Measurements from ENCODE around the gene SYT15.
"Not testable (repeated sequence)": the region's sequence is repeated elsewhere in the genome, so short reads cannot be mapped to it uniquely, and the experiment has no call there.

The SYT15 gene

GRCh38 chr10:46573314-46573713 is 5.6 kb upstream of the SYT15 start:
- not testable (repeated sequence) for H3K4me1 ChIP-seq (ENCODE audit: control insufficient read depth in 5 of 5, insufficient read depth in 5 of 5, low read length in 5 of 5); H3K27me3 ChIP-seq (ENCODE audit: control insufficient read depth in 5 of 5, insufficient read depth in 4 of 5, low read length in 5 of 5); H3K9me3 ChIP-seq (ENCODE audit: control insufficient read depth in 5 of 5, low read length in 5 of 5); H3K4me3 ChIP-seq (ENCODE audit: low read depth in 1 of 5, low read length in 5 of 5); H3K36me3 ChIP-seq (ENCODE audit: control insufficient read depth in 5 of 5, insufficient read depth in 5 of 5, low read length in 5 of 5); H3K27ac ChIP-seq (ENCODE audit: low read depth, low read length); H3K9ac ChIP-seq (ENCODE audit: low read length in 5 of 5)

DNA sequence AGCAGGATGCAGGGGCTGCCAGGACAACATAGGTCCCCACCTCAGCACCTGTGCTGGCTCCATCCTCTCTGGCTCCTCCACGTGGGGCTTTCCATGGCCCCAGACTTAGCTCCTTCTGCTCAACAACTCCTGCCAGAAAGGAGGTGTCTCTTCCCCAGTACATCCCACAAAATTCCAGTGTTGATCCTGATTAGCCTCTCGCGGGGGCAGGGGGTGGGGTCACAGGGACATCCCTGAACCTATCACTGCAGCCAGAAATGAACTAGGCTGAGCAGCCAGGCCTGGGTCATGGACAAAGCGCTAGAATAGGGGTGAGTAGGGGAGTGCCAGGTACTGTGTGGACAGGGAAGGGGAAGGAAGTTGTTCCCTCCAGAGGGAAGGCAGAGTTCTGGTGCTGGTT is 5.0 kb upstream of the SYT15 start:
- not testable (repeated sequence) for H3K4me1 ChIP-seq (ENCODE audit: control insufficient read depth in 5 of 5, insufficient read depth in 5 of 5, low read length in 5 of 5); H3K36me3 ChIP-seq (ENCODE audit: control insufficient read depth in 5 of 5, insufficient read depth in 5 of 5, low read length in 5 of 5); H3K27me3 ChIP-seq (ENCODE audit: control insufficient read depth in 5 of 5, insufficient read depth in 4 of 5, low read length in 5 of 5); H3K9ac ChIP-seq (ENCODE audit: low read length in 5 of 5); H3K9me3 ChIP-seq (ENCODE audit: control insufficient read depth in 5 of 5, low read length in 5 of 5); H3K4me3 ChIP-seq (ENCODE audit: low read depth in 1 of 5, low read length in 5 of 5); H3K27ac ChIP-seq (ENCODE audit: low read depth, low read length)

GRCh38 chr10:46577624-46578473 is 1.1 kb upstream of the SYT15 start:
- H3K9ac ChIP-seq (ENCODE audit: low read length in 5 of 5); H3K4me1 ChIP-seq (ENCODE audit: control insufficient read depth in 5 of 5, insufficient read depth in 5 of 5, low read length in 5 of 5); H3K9me3 ChIP-seq (ENCODE audit: control insufficient read depth in 5 of 5, low read length in 5 of 5); H3K36me3 ChIP-seq (ENCODE audit: control insufficient read depth in 5 of 5, insufficient read depth in 5 of 5, low read length in 5 of 5); H3K27ac ChIP-seq (ENCODE audit: low read depth, low read length); H3K4me3 ChIP-seq (ENCODE audit: low read depth in 1 of 5, low read length in 5 of 5); H3K27me3 ChIP-seq (ENCODE audit: control insufficient read depth in 5 of 5, insufficient read depth in 4 of 5, low read length in 5 of 5): not testable (repeated sequence)

- not testable (repeated sequence) for H3K9ac ChIP-seq (ENCODE audit: low read length in 5 of 5); H3K9me3 ChIP-seq (ENCODE audit: control insufficient read depth in 5 of 5, low read length in 5 of 5); H3K4me3 ChIP-seq (ENCODE audit: low read depth in 1 of 5, low read length in 5 of 5); H3K4me1 ChIP-seq (ENCODE audit: control insufficient read depth in 5 of 5, insufficient read depth in 5 of 5, low read length in 5 of 5); H3K27ac ChIP-seq (ENCODE audit: low read depth, low read length); H3K36me3 ChIP-seq (ENCODE audit: control insufficient read depth in 5 of 5, insufficient read depth in 5 of 5, low read length in 5 of 5); H3K27me3 ChIP-seq (ENCODE audit: control insufficient read depth in 5 of 5, insufficient read depth in 4 of 5, low read length in 5 of 5)
Measured at GRCh38 chr10:46579378-46579777, 450 bp downstream of the SYT15 start.

- not testable (repeated sequence) for H3K27ac ChIP-seq (ENCODE audit: low read depth, low read length); H3K4me3 ChIP-seq (ENCODE audit: low read depth in 1 of 5, low read length in 5 of 5); H3K9me3 ChIP-seq (ENCODE audit: control insufficient read depth in 5 of 5, low read length in 5 of 5); H3K27me3 ChIP-seq (ENCODE audit: control insufficient read depth in 5 of 5, insufficient read depth in 4 of 5, low read length in 5 of 5); H3K4me1 ChIP-seq (ENCODE audit: control insufficient read depth in 5 of 5, insufficient read depth in 5 of 5, low read length in 5 of 5); H3K9ac ChIP-seq (ENCODE audit: low read length in 5 of 5); H3K36me3 ChIP-seq (ENCODE audit: control insufficient read depth in 5 of 5, insufficient read depth in 5 of 5, low read length in 5 of 5)
Measured at GRCh38 chr10:46581997-46582396, 3.1 kb downstream of the SYT15 start.

DNA sequence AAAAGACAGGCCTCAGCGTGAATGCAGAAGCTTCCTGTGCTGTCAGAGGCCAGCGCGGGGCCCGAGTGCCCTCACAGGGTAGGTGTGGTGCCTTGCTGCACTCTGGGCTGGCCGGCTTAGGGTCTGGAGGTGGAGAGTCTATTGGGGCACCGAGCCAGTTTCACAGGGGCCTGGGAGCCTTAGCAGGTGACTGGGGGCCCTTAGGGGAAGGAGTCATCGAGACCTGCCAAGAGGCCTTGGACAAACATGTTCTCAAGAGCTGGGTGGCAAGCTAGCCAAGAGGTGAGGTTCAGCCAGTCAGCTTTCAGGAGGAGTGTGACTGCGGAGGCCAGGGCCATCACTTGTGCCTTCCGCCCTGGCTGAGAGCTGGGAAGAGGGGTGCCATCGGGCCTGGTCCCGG is 3.6 kb downstream of the SYT15 start:
- H3K9me3 ChIP-seq (ENCODE audit: control insufficient read depth in 5 of 5, low read length in 5 of 5); H3K27me3 ChIP-seq (ENCODE audit: control insufficient read depth in 5 of 5, insufficient read depth in 4 of 5, low read length in 5 of 5); H3K9ac ChIP-seq (ENCODE audit: low read length in 5 of 5); H3K36me3 ChIP-seq (ENCODE audit: control insufficient read depth in 5 of 5, insufficient read depth in 5 of 5, low read length in 5 of 5); H3K4me3 ChIP-seq (ENCODE audit: low read depth in 1 of 5, low read length in 5 of 5); H3K4me1 ChIP-seq (ENCODE audit: control insufficient read depth in 5 of 5, insufficient read depth in 5 of 5, low read length in 5 of 5); H3K27ac ChIP-seq (ENCODE audit: low read depth, low read length): not testable (repeated sequence)

GRCh38 chr10:46584196-46584595 is 5.3 kb downstream of the SYT15 start:
- not testable (repeated sequence) for H3K27ac ChIP-seq (ENCODE audit: low read depth, low read length); H3K4me3 ChIP-seq (ENCODE audit: low read depth in 1 of 5, low read length in 5 of 5); H3K9me3 ChIP-seq (ENCODE audit: control insufficient read depth in 5 of 5, low read length in 5 of 5); H3K36me3 ChIP-seq (ENCODE audit: control insufficient read depth in 5 of 5, insufficient read depth in 5 of 5, low read length in 5 of 5); H3K27me3 ChIP-seq (ENCODE audit: control insufficient read depth in 5 of 5, insufficient read depth in 4 of 5, low read length in 5 of 5); H3K4me1 ChIP-seq (ENCODE audit: control insufficient read depth in 5 of 5, insufficient read depth in 5 of 5, low read length in 5 of 5); H3K9ac ChIP-seq (ENCODE audit: low read length in 5 of 5)

DNA sequence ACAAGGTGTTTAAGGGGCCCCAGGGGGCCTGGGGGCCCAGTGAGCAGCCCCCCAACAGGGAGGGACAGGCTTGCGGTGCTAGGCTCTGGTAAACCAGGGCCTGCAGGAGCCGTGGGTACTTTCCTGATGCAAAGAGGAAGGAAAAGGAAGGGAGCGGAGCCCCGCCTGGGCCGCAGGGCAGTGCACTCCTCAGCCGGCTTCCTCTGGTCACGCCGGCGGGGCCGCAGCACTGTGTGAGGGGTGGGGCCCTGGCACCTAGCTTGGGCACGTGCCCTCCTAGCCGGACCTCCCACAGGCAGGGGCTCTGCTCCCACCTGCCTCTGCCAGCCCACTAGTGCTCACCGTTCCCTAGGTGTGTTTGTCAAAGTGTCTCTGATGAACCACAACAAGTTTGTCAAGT is 6.3 kb downstream of the SYT15 start:
- not testable (repeated sequence) for H3K9ac ChIP-seq (ENCODE audit: low read length in 5 of 5); H3K4me1 ChIP-seq (ENCODE audit: control insufficient read depth in 5 of 5, insufficient read depth in 5 of 5, low read length in 5 of 5); H3K27me3 ChIP-seq (ENCODE audit: control insufficient read depth in 5 of 5, insufficient read depth in 4 of 5, low read length in 5 of 5); H3K9me3 ChIP-seq (ENCODE audit: control insufficient read depth in 5 of 5, low read length in 5 of 5); H3K4me3 ChIP-seq (ENCODE audit: low read depth in 1 of 5, low read length in 5 of 5); H3K27ac ChIP-seq (ENCODE audit: low read depth, low read length); H3K36me3 ChIP-seq (ENCODE audit: control insufficient read depth in 5 of 5, insufficient read depth in 5 of 5, low read length in 5 of 5)

DNA sequence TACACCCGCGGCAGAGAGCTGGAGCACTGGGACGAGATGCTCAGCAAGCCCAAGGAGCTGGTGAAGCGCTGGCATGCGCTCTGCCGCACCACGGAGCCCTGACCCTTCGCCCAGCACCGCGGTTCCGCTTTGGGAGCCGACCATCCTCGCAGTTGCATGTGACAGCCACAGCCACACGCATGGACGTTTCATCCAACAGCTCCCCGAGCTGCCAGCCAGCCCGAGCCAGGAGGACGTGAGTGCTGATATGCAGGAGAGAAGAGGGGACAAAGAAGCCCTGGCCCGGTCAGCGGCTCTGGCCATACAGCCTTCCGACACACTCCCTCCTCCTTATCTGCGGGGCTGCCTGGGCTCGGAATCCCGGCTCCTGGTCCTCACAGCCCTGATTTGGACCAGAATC is 8.6 kb downstream of the SYT15 start:
- H3K9me3 ChIP-seq (ENCODE audit: control insufficient read depth in 5 of 5, low read length in 5 of 5); H3K9ac ChIP-seq (ENCODE audit: low read length in 5 of 5); H3K4me1 ChIP-seq (ENCODE audit: control insufficient read depth in 5 of 5, insufficient read depth in 5 of 5, low read length in 5 of 5); H3K27me3 ChIP-seq (ENCODE audit: control insufficient read depth in 5 of 5, insufficient read depth in 4 of 5, low read length in 5 of 5); H3K4me3 ChIP-seq (ENCODE audit: low read depth in 1 of 5, low read length in 5 of 5); H3K36me3 ChIP-seq (ENCODE audit: control insufficient read depth in 5 of 5, insufficient read depth in 5 of 5, low read length in 5 of 5); H3K27ac ChIP-seq (ENCODE audit: low read depth, low read length): not testable (repeated sequence)

- H3K9ac ChIP-seq (ENCODE audit: low read length in 5 of 5); H3K4me3 ChIP-seq (ENCODE audit: low read depth in 1 of 5, low read length in 5 of 5); H3K27ac ChIP-seq (ENCODE audit: low read depth, low read length); H3K9me3 ChIP-seq (ENCODE audit: control insufficient read depth in 5 of 5, low read length in 5 of 5); H3K4me1 ChIP-seq (ENCODE audit: control insufficient read depth in 5 of 5, insufficient read depth in 5 of 5, low read length in 5 of 5); H3K27me3 ChIP-seq (ENCODE audit: control insufficient read depth in 5 of 5, insufficient read depth in 4 of 5, low read length in 5 of 5); H3K36me3 ChIP-seq (ENCODE audit: control insufficient read depth in 5 of 5, insufficient read depth in 5 of 5, low read length in 5 of 5): not testable (repeated sequence)
Measured at GRCh38 chr10:46588221-46588620, 9.3 kb downstream of the SYT15 start.

DNA sequence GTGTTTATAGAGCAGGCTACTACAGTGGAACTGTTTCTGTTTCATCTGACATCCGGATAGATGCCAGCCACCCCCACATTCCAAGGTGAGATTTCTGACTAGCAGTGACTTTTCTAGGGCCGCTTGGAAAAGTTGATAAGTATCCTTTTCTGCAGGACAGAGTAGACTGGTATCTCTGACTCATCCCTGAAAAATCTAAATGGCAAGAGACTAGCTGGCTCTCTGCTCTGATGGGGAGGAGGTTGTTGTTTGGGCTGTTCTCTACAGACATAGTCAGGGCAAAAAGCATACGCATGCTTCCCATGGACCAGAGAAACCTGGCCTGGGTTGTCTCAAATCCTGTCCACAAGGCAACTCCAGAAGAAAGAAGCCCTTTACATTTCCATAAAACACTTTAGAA is 10.7 kb downstream of the SYT15 start:
- not testable (repeated sequence) for H3K27ac ChIP-seq (ENCODE audit: low read depth, low read length); H3K9ac ChIP-seq (ENCODE audit: low read length in 5 of 5); H3K9me3 ChIP-seq (ENCODE audit: control insufficient read depth in 5 of 5, low read length in 5 of 5); H3K36me3 ChIP-seq (ENCODE audit: control insufficient read depth in 5 of 5, insufficient read depth in 5 of 5, low read length in 5 of 5); H3K27me3 ChIP-seq (ENCODE audit: control insufficient read depth in 5 of 5, insufficient read depth in 4 of 5, low read length in 5 of 5); H3K4me1 ChIP-seq (ENCODE audit: control insufficient read depth in 5 of 5, insufficient read depth in 5 of 5, low read length in 5 of 5); H3K4me3 ChIP-seq (ENCODE audit: low read depth in 1 of 5, low read length in 5 of 5)
